ENCODE data around the gene ZNF750. TPM values are rescaled to one million over a fixed set of nuclear protein-coding genes. Genes with fewer than 3 reads are reported as not detected.

Gene ZNF750
- total RNA-seq, 2 experiments from 2014 or later: not detected

- ChIA-PET POLR2A (no interaction called here), CTCF (interaction anchor here (1.1 to 1.4 kb wide), 4 partner anchors 11 to 88 kb away, joined by 3 to 5 read pairs (median 4); no protein-coding TSS in a partner anchor)
- peaks cover 30% of the 10 kb centered on the region for H3K36me3 Mint-ChIP-seq (ENCODE audit: low read depth)
- H3K4me3 Mint-ChIP-seq: no peak overlapping the region
- H3K27ac Mint-ChIP-seq: no peak overlapping the region
- no peak for DNase-seq
- H3K27me3 Mint-ChIP-seq: no peaks in the 10 kb centered on the region
- H3K4me1 Mint-ChIP-seq: peaks cover 53% of the 10 kb centered on the region
- H3K9me3 Mint-ChIP-seq: no peaks in the 10 kb centered on the region
Measured at GRCh38 chr17:82870091-82870491, 30.3 kb upstream of the ZNF750 start.

- Mint-ChIP-seq H3K36me3 (ENCODE audit: low read depth) (peaks cover 26% of the 10 kb centered on the region), H3K9me3 (no peaks in the 10 kb centered on the region), H3K27ac (no peak overlapping the region), H3K4me3 (no peak overlapping the region), H3K4me1 (peaks cover 52% of the 10 kb centered on the region), H3K27me3 (no peaks in the 10 kb centered on the region)
- ChIA-PET CTCF (interaction anchor here (0.6 to 1.3 kb wide), 3 partner anchors 12 to 45 kb away, joined by 3 to 4 read pairs (median 4); no protein-coding TSS in a partner anchor), POLR2A (no interaction called here)
- DNase-seq: no peak
Measured at GRCh38 chr17:82869536-82869935, 29.7 kb upstream of the ZNF750 start.

- no peak overlapping the region for H3K27ac Mint-ChIP-seq
- H3K4me1 Mint-ChIP-seq: peaks cover 60% of the 10 kb centered on the region
- POLR2A ChIA-PET: no interaction called here
- CTCF ChIA-PET: interaction anchor here (0.7 to 1.1 kb wide), 2 partner anchors 10 to 337 kb away, joined by 3 read pairs; no protein-coding TSS in a partner anchor
- peaks cover 30% of the 10 kb centered on the region for H3K36me3 Mint-ChIP-seq (ENCODE audit: low read depth)
- no peaks in the 10 kb centered on the region for H3K27me3 Mint-ChIP-seq
- no peak for DNase-seq
- H3K9me3 Mint-ChIP-seq: no peaks in the 10 kb centered on the region
- H3K4me3 Mint-ChIP-seq: no peak overlapping the region
Measured at GRCh38 chr17:82868715-82869131, 28.9 kb upstream of the ZNF750 start.

GRCh38 chr17:82867763-82868325, 28.0 kb upstream of the ZNF750 start:
- H3K27ac Mint-ChIP-seq: peak overlapping the region; percentile 72
- no peak for DNase-seq
- H3K4me1 Mint-ChIP-seq: peaks cover 69% of the 10 kb centered on the region
- H3K9me3 Mint-ChIP-seq: no peaks in the 10 kb centered on the region
- peaks cover 27% of the 10 kb centered on the region for H3K36me3 Mint-ChIP-seq (ENCODE audit: low read depth)
- H3K27me3 Mint-ChIP-seq: no peaks in the 10 kb centered on the region
- H3K4me3 Mint-ChIP-seq: no peak overlapping the region
- CTCF ChIA-PET: interaction anchor here (1.1 kb wide), 1 partner anchor 11 kb away, joined by 3 read pairs; no protein-coding TSS in a partner anchor
- POLR2A ChIA-PET: no interaction called here

- ChIA-PET CTCF (no interaction called here), POLR2A (no interaction called here)
- peaks cover 74% of the 10 kb centered on the region for H3K4me1 Mint-ChIP-seq
- H3K36me3 Mint-ChIP-seq (ENCODE audit: low read depth): peaks cover 27% of the 10 kb centered on the region
- no peaks in the 10 kb centered on the region for H3K9me3 Mint-ChIP-seq
- H3K4me3 Mint-ChIP-seq: no peak overlapping the region
- DNase-seq: no peak
- no peaks in the 10 kb centered on the region for H3K27me3 Mint-ChIP-seq
- peak overlapping the region; percentile 99 for H3K27ac Mint-ChIP-seq
Measured at GRCh38 chr17:82866590-82867191, 26.9 kb upstream of the ZNF750 start.

- peak overlapping the region; percentile 14 for H3K4me3 Mint-ChIP-seq
- H3K36me3 Mint-ChIP-seq (ENCODE audit: low read depth): peaks cover 30% of the 10 kb centered on the region
- H3K27ac Mint-ChIP-seq: peak overlapping the region; percentile 99
- ChIA-PET POLR2A (no interaction called here), CTCF (interaction anchor here (0.6 to 1.1 kb wide), 2 partner anchors 172 to 210 kb away, joined by 3 read pairs; no protein-coding TSS in a partner anchor)
- H3K27me3 Mint-ChIP-seq: no peaks in the 10 kb centered on the region
- no peak for DNase-seq
- H3K4me1 Mint-ChIP-seq: peaks cover 76% of the 10 kb centered on the region
- no peaks in the 10 kb centered on the region for H3K9me3 Mint-ChIP-seq
Measured at GRCh38 chr17:82865774-82866395, 26.1 kb upstream of the ZNF750 start.

DNA sequence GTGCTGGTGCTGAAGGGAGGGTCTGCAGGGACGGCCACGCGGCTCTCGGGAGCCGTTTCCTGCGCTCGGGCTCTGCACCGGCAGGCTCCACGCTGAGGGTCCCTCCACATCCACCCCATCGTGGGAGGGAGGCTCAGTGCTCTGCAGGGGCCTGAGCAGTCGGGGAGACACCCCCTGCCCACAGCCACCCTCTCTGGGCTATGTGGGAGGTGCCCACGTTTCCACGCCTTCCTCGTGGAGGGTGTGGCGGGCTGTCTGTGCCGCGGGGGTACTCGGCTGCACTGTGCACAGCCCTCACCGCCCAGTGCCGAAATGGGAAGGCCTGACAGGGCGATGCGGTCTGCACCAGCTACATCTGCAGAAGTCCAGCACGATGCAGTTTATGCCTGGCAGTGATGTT, 25.5 kb upstream of the ZNF750 start:
- Mint-ChIP-seq H3K27me3 (no peaks in the 10 kb centered on the region), H3K9me3 (no peaks in the 10 kb centered on the region), H3K36me3 (ENCODE audit: low read depth) (peaks cover 24% of the 10 kb centered on the region), H3K4me1 (peaks cover 75% of the 10 kb centered on the region), H3K27ac (peak overlapping the region; percentile 99), H3K4me3 (peak overlapping the region; percentile 77)
- POLR2A ChIA-PET: no interaction called here
- CTCF ChIA-PET: interaction anchor here (0.6 to 1.7 kb wide), 5 partner anchors 11 to 210 kb away, joined by 3 to 7 read pairs (median 4); no protein-coding TSS in a partner anchor
- no peak for DNase-seq

- H3K27me3 Mint-ChIP-seq: no peaks in the 10 kb centered on the region
- H3K9me3 Mint-ChIP-seq: no peaks in the 10 kb centered on the region
- POLR2A ChIA-PET: no interaction called here
- H3K4me1 Mint-ChIP-seq: peaks cover 75% of the 10 kb centered on the region
- H3K4me3 Mint-ChIP-seq: peak overlapping the region; percentile 77
- CTCF ChIA-PET: interaction anchor here (1.1 to 2.0 kb wide), 6 partner anchors 11 to 211 kb away, joined by 3 to 12 read pairs (median 6); no protein-coding TSS in a partner anchor
- peaks cover 25% of the 10 kb centered on the region for H3K36me3 Mint-ChIP-seq (ENCODE audit: low read depth)
- H3K27ac Mint-ChIP-seq: peak overlapping the region; percentile 99
- no peak for DNase-seq
Measured at GRCh38 chr17:82864713-82865248, 25.0 kb upstream of the ZNF750 start.

GRCh38 chr17:82863941-82864712, 24.3 kb upstream of the ZNF750 start:
- ChIA-PET CTCF (interaction anchor here (0.7 to 2.0 kb wide), 14 partner anchors 10 to 195 kb away, joined by 3 to 12 read pairs (median 4); no protein-coding TSS in a partner anchor), POLR2A (no interaction called here)
- Mint-ChIP-seq H3K36me3 (ENCODE audit: low read depth) (peaks cover 28% of the 10 kb centered on the region), H3K27me3 (no peaks in the 10 kb centered on the region), H3K27ac (peak overlapping the region; percentile 99), H3K4me3 (peak overlapping the region; percentile 77), H3K9me3 (no peaks in the 10 kb centered on the region), H3K4me1 (peaks cover 81% of the 10 kb centered on the region)
- DNase-seq: peak; percentile 95

DNA sequence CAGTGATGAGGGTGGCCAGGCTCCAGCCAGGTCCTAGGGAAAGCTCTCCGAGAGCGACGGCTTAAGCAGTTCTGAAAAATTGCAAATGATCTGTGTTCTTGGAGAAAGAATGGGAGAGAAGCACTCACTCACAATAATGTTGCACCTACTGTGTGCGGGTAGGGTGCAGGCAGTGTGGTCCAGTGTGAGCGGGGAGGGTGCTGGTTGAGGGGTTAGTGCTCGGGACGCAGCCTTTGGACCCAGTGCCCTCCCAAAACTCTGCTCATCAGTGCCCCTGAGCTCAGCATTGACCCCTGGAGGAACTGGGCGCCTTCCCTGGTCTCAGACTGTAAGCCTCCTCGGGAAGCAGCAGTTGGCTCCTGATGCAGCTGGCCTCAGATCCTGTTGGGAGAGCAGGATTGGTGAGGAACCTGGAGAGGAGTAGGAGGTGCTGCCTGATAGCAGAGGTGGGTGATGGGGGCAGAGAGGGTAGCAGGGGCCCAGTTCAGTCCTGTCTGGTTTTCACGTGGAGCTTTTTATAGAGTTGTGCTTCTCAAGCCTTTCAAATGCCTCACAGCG, 23.6 kb upstream of the ZNF750 start:
- peak overlapping the region; percentile 77 for H3K4me3 Mint-ChIP-seq
- peaks cover 31% of the 10 kb centered on the region for H3K36me3 Mint-ChIP-seq (ENCODE audit: low read depth)
- POLR2A ChIA-PET: no interaction called here
- peak overlapping the region; percentile 99 for H3K27ac Mint-ChIP-seq
- no peaks in the 10 kb centered on the region for H3K27me3 Mint-ChIP-seq
- no peak for DNase-seq
- H3K4me1 Mint-ChIP-seq: peaks cover 83% of the 10 kb centered on the region
- no peaks in the 10 kb centered on the region for H3K9me3 Mint-ChIP-seq
- CTCF ChIA-PET: interaction anchor here (0.7 to 2.0 kb wide), 12 partner anchors 10 to 195 kb away, joined by 3 to 12 read pairs (median 3); no protein-coding TSS in a partner anchor

DNA sequence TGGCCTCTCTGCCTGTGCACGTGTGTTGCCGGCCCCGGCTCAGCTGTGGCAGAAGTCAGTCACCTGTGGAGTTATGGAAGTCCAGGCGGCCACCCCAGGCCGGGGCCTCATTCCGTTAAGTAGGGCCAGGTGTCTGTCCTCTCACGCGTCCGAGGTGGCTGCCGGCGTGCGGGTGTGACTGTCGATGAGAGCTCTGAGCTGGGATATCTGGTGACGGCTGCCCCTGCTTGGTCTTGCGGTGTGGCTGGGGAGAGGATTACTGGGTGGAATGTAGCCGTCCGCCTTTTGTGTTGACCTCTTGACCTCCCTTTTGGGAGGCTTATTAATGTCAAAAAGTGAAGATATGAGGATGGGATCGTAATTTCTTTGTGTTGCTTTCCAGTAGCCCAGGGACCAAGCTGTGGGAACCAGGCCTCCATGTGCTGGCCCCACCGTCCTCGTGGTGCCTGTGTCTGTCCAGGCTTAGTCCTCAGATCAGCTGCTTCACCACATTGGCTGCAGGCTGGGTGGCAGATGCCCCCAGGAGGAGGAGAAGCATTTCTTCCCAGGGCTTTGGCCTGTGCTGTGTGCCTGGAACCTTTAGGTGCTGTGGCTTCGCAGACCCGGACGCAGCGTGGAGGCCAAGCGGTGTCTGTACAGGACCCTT, 23.0 kb upstream of the ZNF750 start:
- Mint-ChIP-seq H3K9me3 (no peaks in the 10 kb centered on the region), H3K4me3 (peak overlapping the region; percentile 77), H3K36me3 (ENCODE audit: low read depth) (peaks cover 30% of the 10 kb centered on the region), H3K4me1 (peaks cover 86% of the 10 kb centered on the region), H3K27me3 (no peaks in the 10 kb centered on the region), H3K27ac (peak overlapping the region; percentile 99)
- CTCF ChIA-PET: interaction anchor here (1.1 to 2.0 kb wide), 7 partner anchors 9 to 194 kb away, joined by 3 to 12 read pairs (median 3); no protein-coding TSS in a partner anchor
- POLR2A ChIA-PET: no interaction called here
- no peak for DNase-seq

- CTCF ChIA-PET: no interaction called here
Measured at GRCh38 chr17:82862191-82862590, 22.4 kb upstream of the ZNF750 start.

More at GRCh38 chr17:82862191-82862590, 22.4 kb upstream of the ZNF750 start:
- no peaks in the 10 kb centered on the region for H3K9me3 Mint-ChIP-seq
- peaks cover 25% of the 10 kb centered on the region for H3K36me3 Mint-ChIP-seq (ENCODE audit: low read depth)
- H3K27ac Mint-ChIP-seq: peak overlapping the region; percentile 99
- DNase-seq: no peak
- H3K4me3 Mint-ChIP-seq: no peak overlapping the region
- H3K27me3 Mint-ChIP-seq: no peaks in the 10 kb centered on the region
- POLR2A ChIA-PET: no interaction called here
- H3K4me1 Mint-ChIP-seq: peaks cover 85% of the 10 kb centered on the region
